Stimulated activated CD4-positive, alpha-beta T cell treated with anti-CD3 and anti-CD28 coated beads, Interleukin-1b, Interleukin-23, amount 100 ng/mL, for 1 hour (primary cell): ENCODE data around the gene ETV5.
"Not testable (repeated sequence)": the region's sequence is repeated elsewhere in the genome, so short reads cannot be mapped to it uniquely, and the experiment has no call there.

Source experiments
- DNase-seq, 2 donors: peaks; one replicate each; pipeline ENCODE4 v3.0.0-alpha.2; 2020; ENCODE audit warnings: low read depth in 2 of 2

Gene ETV5

GRCh38 chr3:186022931-186023330 is 86.0 kb downstream of the ETV5 start:
- no peak for DNase-seq

- no peak for DNase-seq
Observed at GRCh38 chr3:186021673-186022362, 87.1 kb downstream of the ETV5 start.

GRCh38 chr3:186021250-186021649 is 87.6 kb downstream of the ETV5 start:
- DNase-seq, result not testable (repeated sequence)

- not testable (repeated sequence) for DNase-seq
Observed at GRCh38 chr3:186019288-186019687, 89.6 kb downstream of the ETV5 start.

GRCh38 chr3:186014866-186015265 is 94.0 kb downstream of the ETV5 start:
- no peak for DNase-seq

- DNase-seq, result no peak
Observed at GRCh38 chr3:186013312-186013711, 95.6 kb downstream of the ETV5 start.

GRCh38 chr3:186012137-186012536 is 96.8 kb downstream of the ETV5 start:
- no peak for DNase-seq

- DNase-seq, result no peak
Observed at GRCh38 chr3:186004671-186005070, 104.2 kb downstream of the ETV5 start.

GRCh38 chr3:186004209-186004608 is 104.7 kb downstream of the ETV5 start:
- DNase-seq, result no peak

- DNase-seq, result no peak
Observed at GRCh38 chr3:186003610-186004009, 105.3 kb downstream of the ETV5 start.

- no peak for DNase-seq
Observed at GRCh38 chr3:186002884-186003472, 105.9 kb downstream of the ETV5 start.

GRCh38 chr3:186001842-186002241 is 107.0 kb downstream of the ETV5 start:
- DNase-seq, result no peak

- DNase-seq, result no peak
Observed at GRCh38 chr3:185999221-185999620, 109.7 kb downstream of the ETV5 start.

GRCh38 chr3:185998136-185998535 is 110.8 kb downstream of the ETV5 start:
- DNase-seq, result no peak

GRCh38 chr3:185997130-185997529 is 111.8 kb downstream of the ETV5 start:
- DNase-seq, result no peak
